Activated T-cell treated with anti-CD3 and anti-CD28 coated beads, Interleukin-2, amount 50 U/mL, for 72 hours (primary cell): ENCODE data around the gene HNRNPR. TPM values are rescaled to one million over a fixed set of nuclear protein-coding genes. Genes with fewer than 3 reads are reported as not detected.
"Not testable (repeated sequence)": the region's sequence is repeated elsewhere in the genome, so short reads cannot be mapped to it uniquely, and the experiment has no call there.

Experiments
- ATAC-seq, 2 donors: fragments of 150-1000 bp; cut with Tn5 transposase; replicated peaks in 1 of 2; 2 replicates each; pipeline ENCODE4 v1.10.0; 2021; ENCODE audit warnings: moderate library complexity in 2 of 2, mild to moderate bottlenecking in 1 of 2
- DNase-seq, 2 donors: peaks; one replicate each; pipeline ENCODE4 v3.0.0; 2021 to 2022; ENCODE audit warnings: mixed read lengths in 1 of 2
- H3K27ac Mint-ChIP-seq: one replicate; pipeline ENCODE4 v1.8.0; 2022; ENCODE audit warnings: mild to moderate bottlenecking, moderate library complexity, mixed read lengths
- H3K27me3 Mint-ChIP-seq: one replicate; pipeline ENCODE4 v1.8.0; 2022; ENCODE audit warnings: low read depth, mixed read lengths
- H3K36me3 Mint-ChIP-seq, 2 donors: one replicate each; pipeline ENCODE4 v1.8.0; 2022; ENCODE audit warnings: mixed read lengths in 2 of 2, mild to moderate bottlenecking in 1 of 2; ENCODE audit not compliant: insufficient read depth in 2 of 2
- H3K4me1 Mint-ChIP-seq: one replicate; pipeline ENCODE4 v1.8.0; 2022; ENCODE audit warnings: low read depth, mixed read lengths
- H3K4me3 Mint-ChIP-seq, 2 donors: one replicate each; pipeline ENCODE4 v1.8.0; 2022; ENCODE audit warnings: mild to moderate bottlenecking in 2 of 2, mixed read lengths in 2 of 2, moderate library complexity in 2 of 2
- H3K9me3 Mint-ChIP-seq, 2 donors: one replicate each; pipeline ENCODE4 v1.8.0; 2022; ENCODE audit warnings: mixed read lengths in 2 of 2
- total RNA-seq, 2 donors: library from RNA; stranded (reverse); gene quantifications; one replicate each; pipeline ENCODE4 v1.2.3, GENCODE V29; 2022

Gene HNRNPR
- total RNA-seq, 2 donors from 2014 or later: 127 TPM

DNA sequence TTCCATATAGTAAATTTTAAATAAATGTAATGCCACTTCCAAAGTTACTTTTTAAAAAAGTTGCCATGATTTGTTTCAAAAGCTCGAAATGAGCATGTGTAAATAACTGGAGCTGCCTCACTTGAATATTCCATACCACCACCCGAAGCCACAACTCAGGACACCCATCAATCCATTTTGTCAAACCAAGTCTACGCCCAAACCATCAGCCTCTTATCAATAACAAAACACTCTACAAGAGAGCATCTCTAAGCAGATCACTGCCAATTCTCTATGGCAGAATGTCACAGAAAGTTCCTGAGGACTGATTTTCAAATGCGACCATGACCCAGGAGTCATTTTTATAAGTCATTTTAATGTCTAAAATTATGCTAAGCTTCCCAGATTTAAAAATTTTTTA, 4.5 kb downstream of the HNRNPR start:
- H3K27me3 Mint-ChIP-seq: no peaks in the 10 kb centered on the region
- H3K9me3 Mint-ChIP-seq: no peaks in the 10 kb centered on the region
- H3K4me1 Mint-ChIP-seq: peaks cover 66% of the 10 kb centered on the region
- H3K36me3 Mint-ChIP-seq: peaks cover 9 to 34% of the 10 kb centered on the region in 2 donors
- peak overlapping the region; percentile 1 for H3K27ac Mint-ChIP-seq
- no peak for DNase-seq
- no peak for ATAC-seq
- H3K4me3 Mint-ChIP-seq: peak overlapping the region; percentile 97 to 99

DNA sequence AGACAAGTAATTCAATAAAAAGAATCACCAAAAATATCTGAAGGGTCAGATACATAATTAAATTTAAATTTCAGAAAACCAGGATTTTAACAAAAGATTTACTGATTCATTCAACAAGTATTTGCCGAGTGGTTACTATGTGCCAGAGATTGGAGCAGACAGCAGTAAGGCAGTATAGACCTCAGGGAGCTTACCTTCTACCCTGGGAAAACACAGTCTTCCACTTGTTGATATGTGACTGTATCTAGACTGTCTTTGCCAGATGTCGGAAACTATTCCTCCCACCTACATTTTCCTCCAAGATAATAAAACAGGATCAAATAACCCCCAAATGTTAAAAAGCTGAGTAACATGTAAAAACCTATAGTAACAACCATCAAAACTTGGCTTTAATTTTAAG, 6.2 kb downstream of the HNRNPR start:
- DNase-seq (no peak), ATAC-seq (no peak)
- no peak overlapping the region for H3K4me3 Mint-ChIP-seq
- no peaks in the 10 kb centered on the region for H3K9me3 Mint-ChIP-seq
- H3K4me1 Mint-ChIP-seq: peaks cover 64% of the 10 kb centered on the region
- H3K27me3 Mint-ChIP-seq: no peaks in the 10 kb centered on the region
- H3K36me3 Mint-ChIP-seq: peaks cover 8 to 45% of the 10 kb centered on the region in 2 donors
- peak overlapping the region; percentile 20 for H3K27ac Mint-ChIP-seq

DNA sequence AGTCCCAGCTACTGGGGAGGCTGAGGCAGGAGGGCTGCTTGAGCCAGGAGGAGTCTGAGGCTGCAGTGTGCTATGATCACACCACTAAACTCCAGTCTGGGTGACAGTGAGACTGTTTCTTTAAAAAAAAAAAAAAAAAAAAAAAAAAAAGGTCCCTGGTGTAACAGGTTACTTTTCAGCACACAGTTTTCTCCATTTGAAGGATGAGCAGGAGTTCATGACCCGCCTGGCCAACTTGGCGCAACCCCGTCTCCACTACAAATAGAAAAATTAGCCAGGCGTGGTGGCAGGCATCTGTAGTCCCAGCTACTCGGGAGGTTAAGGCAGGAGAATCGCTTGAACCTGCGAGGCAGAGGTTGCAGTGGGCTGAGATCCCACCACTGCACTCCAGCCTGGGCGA, 12.4 kb downstream of the HNRNPR start:
- Mint-ChIP-seq H3K4me3 (no peak overlapping the region), H3K4me1 (peaks cover 29% of the 10 kb centered on the region), H3K9me3 (no peaks in the 10 kb centered on the region), H3K27me3 (no peaks in the 10 kb centered on the region), H3K27ac (no peak overlapping the region), H3K36me3 (peaks cover 14 to 57% of the 10 kb centered on the region in 2 donors)
- DNase-seq: no peak
- ATAC-seq: no peak

DNA sequence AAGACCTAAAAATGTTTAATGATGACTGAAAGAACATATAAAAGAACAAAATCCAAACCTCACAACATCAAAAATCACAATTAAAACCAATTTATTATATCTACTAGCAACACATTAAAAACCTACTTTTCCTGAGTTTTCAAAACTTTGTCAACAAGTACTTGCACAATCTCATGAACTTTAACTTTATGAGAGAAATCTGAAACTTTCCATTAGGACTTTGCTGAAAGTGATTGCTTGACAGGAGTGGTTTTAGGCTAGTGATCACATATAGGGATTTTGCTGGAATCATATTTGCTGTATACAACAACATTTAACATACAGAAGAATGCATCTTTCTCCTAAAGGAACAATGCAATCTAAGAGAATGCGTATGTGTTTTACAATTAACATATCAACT, 13.2 kb downstream of the HNRNPR start:
- Mint-ChIP-seq H3K9me3 (no peaks in the 10 kb centered on the region), H3K36me3 (peaks cover 14 to 57% of the 10 kb centered on the region in 2 donors), H3K27me3 (no peaks in the 10 kb centered on the region), H3K4me3 (no peak overlapping the region), H3K27ac (peak overlapping the region; percentile 44), H3K4me1 (peaks cover 36% of the 10 kb centered on the region)
- DNase-seq (no peak), ATAC-seq (no peak)

DNA sequence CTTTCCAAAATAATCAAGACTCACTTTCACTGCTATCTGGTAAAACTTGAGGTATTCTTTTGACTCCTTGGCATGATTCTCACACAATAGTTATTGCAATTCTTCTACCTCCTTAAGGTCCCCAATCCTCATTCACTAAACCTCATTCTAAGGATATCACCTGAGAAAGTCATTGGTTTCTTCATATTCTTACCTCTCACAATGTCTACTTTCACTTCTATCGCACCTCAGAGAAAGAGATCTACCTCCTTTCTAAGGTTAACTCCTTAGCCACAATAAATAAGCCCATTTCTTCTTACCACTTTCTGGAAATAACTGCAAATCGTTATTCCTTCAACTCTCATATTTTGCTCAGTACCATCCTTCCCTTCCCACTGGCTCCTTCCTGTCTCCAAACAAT, 18.7 kb downstream of the HNRNPR start:
- DNase-seq (no peak), ATAC-seq (no peak)
- H3K9me3 Mint-ChIP-seq: no peaks in the 10 kb centered on the region
- H3K4me1 Mint-ChIP-seq: peaks cover 31% of the 10 kb centered on the region
- H3K27me3 Mint-ChIP-seq: no peaks in the 10 kb centered on the region
- H3K36me3 Mint-ChIP-seq: peaks cover 15 to 46% of the 10 kb centered on the region in 2 donors
- no peak overlapping the region for H3K27ac Mint-ChIP-seq
- no peak overlapping the region for H3K4me3 Mint-ChIP-seq

DNA sequence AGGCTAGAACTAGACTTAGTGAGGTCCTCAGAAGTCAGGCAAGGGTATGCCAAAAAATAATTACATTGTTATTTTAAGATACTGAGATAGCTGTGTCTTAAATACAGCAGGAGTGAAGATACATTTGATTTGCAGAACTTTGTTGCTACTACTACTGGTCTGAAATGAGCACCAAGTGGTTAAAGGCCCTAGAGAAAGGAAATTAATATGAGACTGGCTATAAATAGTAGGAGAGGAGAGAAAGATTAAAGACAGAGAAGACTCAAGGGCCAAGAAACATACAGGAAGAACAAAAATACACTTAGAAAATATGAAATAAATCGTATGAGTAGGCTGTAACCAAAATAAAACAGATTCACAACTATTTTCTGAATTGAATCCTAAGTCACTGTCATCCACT, 21.3 kb downstream of the HNRNPR start:
- Mint-ChIP-seq H3K27me3 (no peaks in the 10 kb centered on the region), H3K4me3 (no peak overlapping the region), H3K4me1 (peaks cover 19% of the 10 kb centered on the region), H3K27ac (no peak overlapping the region), H3K9me3 (no peaks in the 10 kb centered on the region), H3K36me3 (peaks cover 17 to 45% of the 10 kb centered on the region in 2 donors)
- ATAC-seq (no peak), DNase-seq (no peak)

DNA sequence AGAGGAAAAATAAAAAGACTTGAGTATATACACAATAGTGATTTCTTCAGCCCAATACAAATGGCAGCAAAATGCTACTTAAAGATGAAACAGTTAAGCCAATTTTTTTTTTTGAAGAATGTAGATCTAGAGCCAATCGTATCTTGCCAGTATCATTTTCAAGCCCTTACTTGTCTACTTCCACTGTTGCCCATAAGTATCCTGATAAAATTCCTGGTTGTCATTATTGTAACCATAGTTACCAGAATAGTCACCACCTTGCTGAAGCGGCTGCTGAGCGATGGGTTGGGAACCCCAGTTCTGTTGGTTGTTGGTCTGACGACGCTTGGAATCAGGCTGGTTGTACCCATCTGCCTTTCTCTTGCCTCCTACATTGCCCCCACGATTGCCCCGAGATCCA, 33.8 kb downstream of the HNRNPR start:
- not testable (repeated sequence) for H3K9me3 Mint-ChIP-seq, H3K27me3 Mint-ChIP-seq, DNase-seq, H3K27ac Mint-ChIP-seq, H3K4me1 Mint-ChIP-seq, H3K4me3 Mint-ChIP-seq, ATAC-seq
- H3K36me3 Mint-ChIP-seq: peaks cover 5 to 34% of the 10 kb centered on the region in 2 donors

DNA sequence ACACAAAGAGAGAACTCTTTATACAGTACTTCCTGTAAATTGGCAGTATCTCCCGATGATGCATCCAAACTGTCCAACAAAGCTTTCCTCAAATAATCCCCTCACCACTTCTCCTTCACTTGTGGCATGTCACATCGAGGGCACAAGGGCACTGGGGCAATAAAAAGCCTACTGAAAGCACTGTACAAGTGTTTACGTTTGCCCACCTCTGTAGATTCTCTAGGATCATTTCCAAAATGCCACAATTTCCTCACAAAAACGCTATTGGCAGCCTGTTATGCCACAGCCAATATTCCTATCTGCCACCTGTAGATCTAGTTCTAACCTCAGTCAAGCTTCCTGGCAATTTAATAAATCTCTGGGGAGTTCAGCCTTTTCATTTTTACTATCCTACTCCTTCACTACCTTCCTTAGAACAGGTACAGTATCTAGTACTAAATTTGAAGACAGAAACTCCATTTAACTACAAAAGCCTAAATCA, 39.9 kb downstream of the HNRNPR start:
- ATAC-seq: no peak
- Mint-ChIP-seq H3K4me1 (no peaks in the 10 kb centered on the region), H3K36me3 (peaks cover 5 to 20% of the 10 kb centered on the region in 2 donors), H3K27ac (peak overlapping the region; percentile 85), H3K9me3 (no peaks in the 10 kb centered on the region), H3K4me3 (no peak overlapping the region), H3K27me3 (no peaks in the 10 kb centered on the region)
- DNase-seq: no peak

DNA sequence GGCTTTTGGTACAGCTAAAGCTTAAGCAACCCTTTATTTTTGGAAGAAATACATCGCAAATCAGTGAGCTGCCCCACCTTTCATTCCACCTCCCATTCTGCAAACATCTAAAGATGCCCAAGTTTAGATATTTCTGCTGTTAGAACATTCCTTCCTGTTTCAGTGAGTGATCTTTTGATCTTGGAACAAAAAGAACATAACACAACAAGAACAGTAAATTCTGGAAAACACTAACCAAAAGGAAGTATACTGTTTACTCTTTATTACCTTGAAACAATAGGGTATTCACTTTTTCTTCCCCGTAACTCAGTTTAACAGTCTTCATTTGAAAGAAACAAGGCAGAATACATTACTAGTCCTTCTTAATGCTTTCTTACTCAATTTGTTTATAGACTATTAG, 40.6 kb downstream of the HNRNPR start:
- H3K4me3 Mint-ChIP-seq: no peak overlapping the region
- no peak for ATAC-seq
- no peak for DNase-seq
- H3K9me3 Mint-ChIP-seq: no peaks in the 10 kb centered on the region
- peak overlapping the region; percentile 85 for H3K27ac Mint-ChIP-seq
- H3K4me1 Mint-ChIP-seq: no peaks in the 10 kb centered on the region
- peaks cover 5 to 21% of the 10 kb centered on the region in 2 donors for H3K36me3 Mint-ChIP-seq
- H3K27me3 Mint-ChIP-seq: no peaks in the 10 kb centered on the region

DNA sequence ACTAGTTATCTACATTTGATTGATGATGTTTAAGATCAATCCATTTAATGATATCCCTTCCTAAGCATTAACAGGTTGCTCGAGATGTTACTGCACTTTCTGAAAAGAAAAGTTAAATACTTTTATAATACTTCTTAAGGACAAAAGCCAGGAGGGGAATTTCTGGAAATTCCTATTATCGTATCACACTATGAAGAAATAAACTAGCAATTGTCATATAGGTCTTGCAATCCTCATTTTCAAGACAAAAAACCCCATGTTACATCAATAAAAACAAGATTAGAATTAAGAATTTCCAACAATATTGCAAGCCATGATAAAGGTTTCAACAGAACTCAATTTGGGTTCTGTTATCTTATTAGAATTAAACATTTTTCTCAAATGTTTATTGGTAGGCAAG, 47.2 kb downstream of the HNRNPR start:
- H3K4me1 Mint-ChIP-seq: no peaks in the 10 kb centered on the region
- peaks cover 0 to 14% of the 10 kb centered on the region in 2 donors for H3K36me3 Mint-ChIP-seq
- H3K4me3 Mint-ChIP-seq: no peak overlapping the region
- ATAC-seq (no peak), DNase-seq (no peak)
- no peaks in the 10 kb centered on the region for H3K27me3 Mint-ChIP-seq
- no peaks in the 10 kb centered on the region for H3K9me3 Mint-ChIP-seq
- H3K27ac Mint-ChIP-seq: peak overlapping the region; percentile 46

DNA sequence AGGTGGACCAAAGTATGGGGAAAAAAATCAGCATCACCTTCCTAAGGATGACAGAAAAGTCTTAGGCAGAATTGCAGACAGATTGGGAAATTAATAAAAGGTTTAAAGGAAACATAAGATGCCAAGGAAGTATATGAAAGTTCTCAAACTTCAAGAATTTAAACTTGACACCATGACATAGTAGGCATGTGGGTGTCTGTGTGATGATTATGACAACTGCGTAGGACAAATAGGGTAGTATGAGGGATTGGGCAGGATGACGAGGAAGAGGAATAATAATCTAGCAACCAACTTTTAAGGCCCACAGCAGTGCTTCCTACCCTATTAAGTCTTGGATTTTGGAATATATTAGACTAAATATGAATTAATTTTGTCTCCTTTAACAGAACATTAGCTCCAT, 52.4 kb downstream of the HNRNPR start:
- no peak overlapping the region for H3K4me3 Mint-ChIP-seq
- no peaks in the 10 kb centered on the region for H3K27me3 Mint-ChIP-seq
- H3K4me1 Mint-ChIP-seq: no peaks in the 10 kb centered on the region
- H3K9me3 Mint-ChIP-seq: no peaks in the 10 kb centered on the region
- peaks cover 0 to 6% of the 10 kb centered on the region in 2 donors for H3K36me3 Mint-ChIP-seq
- DNase-seq (no peak), ATAC-seq (no peak)
- H3K27ac Mint-ChIP-seq: no peak overlapping the region

DNA sequence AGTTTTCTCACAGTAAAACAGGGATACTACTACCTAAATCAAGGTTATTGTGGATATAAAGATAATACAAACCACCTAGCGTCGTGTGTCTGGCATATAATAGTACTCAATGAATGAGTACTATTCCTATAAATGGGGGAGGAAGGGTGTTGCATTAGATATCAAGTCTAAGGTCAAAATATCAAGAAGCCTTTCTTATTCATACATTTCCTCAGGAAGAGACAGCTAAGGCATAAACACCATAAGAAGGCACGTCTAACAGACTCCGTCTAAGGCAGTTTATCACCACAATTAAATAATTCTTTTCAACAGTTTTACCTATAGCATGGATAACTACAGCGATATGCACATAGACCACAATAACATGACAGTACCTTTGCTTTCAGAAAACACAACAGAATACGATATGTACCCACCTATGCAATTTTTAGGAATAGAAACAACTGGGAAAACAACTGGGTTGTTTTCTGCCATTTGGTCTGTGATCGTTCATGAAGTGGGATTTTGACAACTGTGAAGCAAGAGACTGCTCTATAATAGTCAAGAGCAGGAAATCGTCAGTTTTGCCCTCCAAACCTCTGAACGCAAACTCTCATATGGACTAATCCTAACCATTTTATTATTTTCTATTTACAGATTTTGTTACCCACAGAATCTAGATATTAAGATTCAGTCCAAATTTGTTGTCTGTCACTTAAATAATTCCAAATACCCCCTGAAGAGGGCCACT, 53.1 kb downstream of the HNRNPR start:
- no peaks in the 10 kb centered on the region for H3K4me1 Mint-ChIP-seq
- H3K4me3 Mint-ChIP-seq: no peak overlapping the region
- DNase-seq (no peak), ATAC-seq (no peak)
- peaks cover 0 to 6% of the 10 kb centered on the region in 2 donors for H3K36me3 Mint-ChIP-seq
- H3K27ac Mint-ChIP-seq: no peak overlapping the region
- H3K27me3 Mint-ChIP-seq: no peaks in the 10 kb centered on the region
- no peaks in the 10 kb centered on the region for H3K9me3 Mint-ChIP-seq

DNA sequence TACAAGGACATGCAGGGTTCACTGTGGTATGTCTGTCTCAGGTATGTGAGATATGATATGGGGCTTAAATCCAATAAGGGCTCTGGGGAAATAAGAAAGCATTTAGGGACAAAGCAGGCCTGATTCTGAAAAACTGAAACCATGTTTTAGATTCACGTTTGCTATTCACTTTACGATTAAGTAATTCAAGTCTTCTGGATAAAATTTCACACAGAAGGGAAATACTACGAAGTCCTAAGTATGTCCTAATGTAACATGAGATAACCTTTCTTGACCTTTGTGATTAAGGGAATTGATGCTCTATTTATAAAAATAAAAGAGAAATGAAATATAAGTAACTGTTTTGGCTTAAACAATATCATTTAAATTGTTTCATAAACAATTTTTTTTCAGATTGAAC, 55.4 kb downstream of the HNRNPR start:
- no peak for ATAC-seq
- Mint-ChIP-seq H3K4me3 (no peak overlapping the region), H3K9me3 (no peaks in the 10 kb centered on the region), H3K27me3 (no peaks in the 10 kb centered on the region), H3K4me1 (no peaks in the 10 kb centered on the region), H3K27ac (no peak overlapping the region), H3K36me3 (peaks cover 0 to 7% of the 10 kb centered on the region in 2 donors)
- DNase-seq: no peak

DNA sequence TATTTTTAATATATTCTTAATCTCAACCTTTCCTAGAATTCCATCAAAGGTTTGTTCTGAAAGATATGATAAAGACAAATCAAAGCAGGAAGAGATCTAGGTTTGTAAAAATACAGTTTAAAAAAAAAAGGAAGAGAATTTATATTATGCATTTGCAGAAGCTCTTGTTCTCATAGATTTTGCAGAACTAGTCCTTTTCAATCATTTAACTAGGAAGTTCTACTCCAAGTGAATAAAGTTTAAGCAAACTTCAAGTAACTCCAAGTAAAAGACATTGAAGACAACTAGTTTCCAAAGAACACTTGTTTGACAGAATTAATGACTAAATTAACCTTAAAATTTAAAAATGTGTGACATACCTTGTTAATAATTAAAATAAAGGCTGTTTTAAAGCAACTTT, 55.9 kb downstream of the HNRNPR start:
- H3K36me3 Mint-ChIP-seq: peaks cover 0 to 7% of the 10 kb centered on the region in 2 donors
- H3K27ac Mint-ChIP-seq: no peak overlapping the region
- no peak for DNase-seq
- H3K27me3 Mint-ChIP-seq: no peaks in the 10 kb centered on the region
- H3K4me3 Mint-ChIP-seq: no peak overlapping the region
- no peaks in the 10 kb centered on the region for H3K4me1 Mint-ChIP-seq
- no peaks in the 10 kb centered on the region for H3K9me3 Mint-ChIP-seq
- no peak for ATAC-seq
